Activated CD8-positive, alpha-beta memory T cell treated with anti-CD3 and anti-CD28 coated beads, Interleukin-2, amount 50 U/mL, for 4 hours (primary cell): ENCODE results near the gene ZNF296.
A peak's percentile ranks its signal among the peaks of the same experiment; 100 is the strongest.
"Not testable (repeated sequence)": the region's sequence is repeated elsewhere in the genome, so short reads cannot be mapped to it uniquely, and the experiment has no call there.

Experiments used
- DNase-seq: peaks from one replicate; pipeline ENCODE4 v3.0.0-alpha.2; 2020

Gene ZNF296

GRCh38 chr19:45076029-45076850 is at the start of gene ZNF296:
Gene ZNF296 (minus strand): TSS chr19:45076478. CDS start chr19:45076373, 105 bp downstream.
- peak; percentile 82 for DNase-seq

DNA sequence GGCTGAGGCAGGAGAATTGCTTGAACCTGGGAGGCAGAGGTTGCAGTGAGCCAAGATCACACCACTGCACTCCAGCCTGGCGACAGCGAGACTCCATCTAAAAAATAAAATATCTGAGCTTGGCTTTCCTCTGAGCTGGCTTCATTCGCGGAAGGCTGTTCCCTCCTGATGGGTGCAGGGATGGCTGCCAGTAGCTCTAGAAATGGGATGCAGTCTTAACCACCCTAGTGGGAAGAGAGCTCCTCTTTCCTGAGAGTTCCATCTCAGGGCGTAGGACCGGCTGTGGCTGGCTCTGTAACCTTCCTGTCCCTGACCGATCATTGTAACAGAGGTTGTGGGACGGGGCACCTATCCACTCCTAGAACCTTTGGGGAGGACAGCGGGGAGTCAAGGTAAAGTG is 49.1 kb upstream of the ZNF296 start:
- DNase-seq = no peak

- DNase-seq = no peak
These were observed 47.7 kb upstream of the ZNF296 start for GRCh38 chr19:45124021-45124420.

GRCh38 chr19:45123440-45123850 is 47.2 kb upstream of the ZNF296 start:
- DNase-seq = no peak

DNA sequence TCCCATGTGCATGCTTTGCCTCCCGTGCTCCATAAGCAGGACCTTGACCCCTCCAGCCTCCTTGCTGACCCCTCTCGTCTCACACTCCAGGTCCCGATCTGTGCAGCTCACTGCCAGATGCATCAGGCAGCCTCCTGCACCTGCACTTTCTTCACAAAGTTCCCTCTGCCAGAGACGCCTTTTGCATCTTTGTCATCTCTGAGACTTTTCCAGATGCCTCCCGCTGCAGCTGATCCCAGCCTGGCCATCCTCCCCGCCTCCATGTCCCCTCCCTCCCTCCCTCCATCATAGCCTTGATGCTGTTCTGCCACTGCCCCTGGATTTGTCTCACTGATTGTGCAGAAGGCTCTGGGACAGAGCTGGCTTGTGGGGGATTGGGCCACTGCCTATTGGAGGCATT is 46.6 kb upstream of the ZNF296 start:
- DNase-seq = no peak

GRCh38 chr19:45121827-45122345 is 45.6 kb upstream of the ZNF296 start:
- DNase-seq = no peak

GRCh38 chr19:45119582-45119981 is 43.3 kb upstream of the ZNF296 start:
- no peak for DNase-seq

- not testable (repeated sequence) for DNase-seq
These were observed 42.5 kb upstream of the ZNF296 start for GRCh38 chr19:45118591-45119355.

- DNase-seq = no peak
These were observed 41.8 kb upstream of the ZNF296 start for GRCh38 chr19:45118106-45118505.

- no peak for DNase-seq
These were observed 41.4 kb upstream of the ZNF296 start for GRCh38 chr19:45117671-45118070.

- DNase-seq = peak; percentile 62
These were observed 40.9 kb upstream of the ZNF296 start for GRCh38 chr19:45117167-45117594.

DNA sequence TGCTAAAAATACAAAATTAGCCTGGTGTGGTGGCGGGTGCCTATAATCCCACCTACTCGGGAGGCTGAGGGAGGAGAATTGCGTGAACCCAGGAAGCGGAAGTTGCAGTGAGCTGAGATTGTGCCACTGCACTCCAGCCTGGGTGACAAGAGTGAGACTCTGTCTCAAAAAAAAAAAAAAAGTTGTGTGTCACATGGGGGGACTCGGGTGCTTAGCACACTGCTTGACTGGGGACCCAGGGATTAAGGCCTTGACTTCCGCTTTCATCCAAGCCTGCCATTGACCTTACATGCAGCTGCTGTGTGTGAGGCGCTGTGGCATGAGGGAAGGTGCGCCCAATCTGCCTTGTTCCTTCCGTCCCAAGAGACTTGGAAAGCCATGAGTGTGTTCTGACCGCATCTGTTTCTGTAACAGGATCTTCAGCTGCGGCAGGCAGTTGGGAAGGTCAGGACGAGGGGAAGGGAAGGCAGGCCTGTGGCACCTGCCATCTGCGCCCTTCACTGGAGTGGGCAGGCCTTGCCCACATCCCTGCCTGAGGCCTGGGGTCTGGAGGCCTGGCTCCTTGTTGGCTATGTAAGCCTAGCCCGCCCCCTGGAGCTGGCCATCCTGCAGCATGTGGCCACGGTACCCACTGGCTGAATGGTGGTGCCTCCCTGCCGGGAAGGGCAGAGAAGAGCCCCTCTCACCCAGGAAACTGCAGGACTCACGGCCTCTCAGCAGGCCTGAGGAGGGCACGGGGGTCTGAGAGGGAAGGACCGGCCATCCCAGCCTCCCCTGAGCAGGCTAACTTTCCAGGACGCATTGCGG is 39.7 kb upstream of the ZNF296 start:
- no peak for DNase-seq

GRCh38 chr19:45114116-45114515 is 37.8 kb upstream of the ZNF296 start:
- no peak for DNase-seq

- DNase-seq = no peak
These were observed 37.4 kb upstream of the ZNF296 start for GRCh38 chr19:45113628-45114027.

DNA sequence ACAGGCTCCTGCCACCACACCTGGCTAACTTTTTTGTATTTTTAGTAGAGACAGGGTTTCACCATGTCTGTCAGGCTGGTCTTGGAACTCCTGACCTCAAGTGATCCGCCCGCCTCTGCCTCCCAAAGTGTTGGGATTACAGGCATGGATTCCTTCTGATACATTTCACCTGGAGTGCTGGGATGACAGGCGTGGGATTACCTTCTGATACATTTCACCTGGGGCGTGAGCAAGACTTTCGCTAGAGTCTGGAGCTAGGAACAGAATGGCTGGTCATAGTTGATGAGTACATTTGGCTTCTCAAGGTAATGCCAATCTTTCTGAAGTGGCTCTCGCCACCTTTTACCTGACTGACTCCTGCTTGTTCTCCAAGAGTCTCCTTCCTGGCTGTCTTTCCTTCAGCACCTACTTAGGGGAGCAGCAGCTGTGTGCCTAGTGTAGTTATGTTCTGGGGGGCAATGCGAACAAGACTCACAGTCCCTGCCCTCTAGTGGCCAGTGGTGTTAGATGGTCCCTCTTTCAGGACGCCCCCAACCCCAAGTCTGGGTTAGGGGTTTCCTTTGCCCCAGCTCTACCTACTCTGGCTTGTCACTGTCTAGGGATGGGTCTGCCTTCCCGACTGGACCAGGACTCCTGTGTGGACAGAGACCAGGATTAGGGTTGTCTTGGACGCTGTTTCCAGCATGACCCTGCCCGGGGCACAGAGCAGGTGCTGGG is 36.0 kb upstream of the ZNF296 start:
- DNase-seq = no peak

DNA sequence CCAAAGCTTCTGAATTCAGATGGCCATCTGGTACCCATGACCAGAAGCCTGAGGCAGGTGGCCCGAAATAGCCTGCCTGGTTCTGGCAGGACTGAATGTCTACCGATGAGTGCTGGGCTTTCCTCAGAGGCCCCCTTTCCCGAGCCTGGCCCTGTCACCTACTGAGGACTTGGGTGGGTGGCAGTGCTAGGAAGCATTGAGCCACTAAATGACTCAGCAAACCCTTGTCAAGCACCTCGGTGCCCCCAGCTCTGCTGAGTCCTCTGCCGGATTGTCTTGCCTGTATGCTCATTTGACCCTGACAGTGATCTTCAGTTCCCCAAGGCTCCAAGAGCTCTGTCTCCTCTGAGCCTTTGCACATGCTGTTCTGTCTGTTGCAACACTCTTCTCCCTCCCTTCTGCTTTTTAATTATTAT is 34.6 kb upstream of the ZNF296 start:
- DNase-seq = no peak

GRCh38 chr19:45107621-45108150 is 31.4 kb upstream of the ZNF296 start:
- no peak for DNase-seq

GRCh38 chr19:45106363-45106762 is 30.1 kb upstream of the ZNF296 start:
- DNase-seq = not testable (repeated sequence)

DNA sequence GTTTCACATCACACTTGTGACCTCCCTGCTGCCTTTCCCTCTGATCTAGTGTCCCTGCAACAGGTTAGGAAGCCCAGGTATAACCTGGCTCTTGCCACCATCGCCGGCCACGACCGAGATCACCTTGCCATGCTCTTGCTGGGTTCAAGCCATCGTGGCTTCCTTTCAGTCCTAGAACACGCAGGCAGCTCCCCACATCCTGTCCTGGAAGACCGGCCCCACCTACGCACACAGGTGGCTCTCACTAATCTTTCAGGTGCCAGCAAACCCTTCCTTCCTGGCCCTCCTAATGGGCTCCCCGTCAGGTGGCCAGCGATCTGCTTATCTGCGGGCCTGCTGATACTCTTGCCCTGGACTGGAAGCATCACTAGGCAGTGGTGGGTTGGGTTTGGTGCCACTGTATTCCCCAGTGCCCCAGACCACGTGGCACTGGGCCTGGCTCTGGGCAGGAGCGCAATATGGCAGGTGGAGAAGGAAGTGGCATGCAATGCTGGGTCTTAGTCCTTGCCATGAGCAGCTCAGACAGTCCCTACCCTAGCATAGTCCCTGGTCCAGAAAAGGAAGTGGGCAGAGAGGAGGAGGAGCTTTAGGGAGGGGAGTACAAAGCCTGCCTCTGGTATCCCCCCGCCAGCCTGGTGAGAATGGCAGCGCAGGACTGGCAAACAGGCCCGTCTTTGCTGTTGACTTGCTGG is 28.5 kb upstream of the ZNF296 start:
- DNase-seq = no peak

GRCh38 chr19:45103508-45104319 is 27.4 kb upstream of the ZNF296 start:
- DNase-seq = no peak

DNA sequence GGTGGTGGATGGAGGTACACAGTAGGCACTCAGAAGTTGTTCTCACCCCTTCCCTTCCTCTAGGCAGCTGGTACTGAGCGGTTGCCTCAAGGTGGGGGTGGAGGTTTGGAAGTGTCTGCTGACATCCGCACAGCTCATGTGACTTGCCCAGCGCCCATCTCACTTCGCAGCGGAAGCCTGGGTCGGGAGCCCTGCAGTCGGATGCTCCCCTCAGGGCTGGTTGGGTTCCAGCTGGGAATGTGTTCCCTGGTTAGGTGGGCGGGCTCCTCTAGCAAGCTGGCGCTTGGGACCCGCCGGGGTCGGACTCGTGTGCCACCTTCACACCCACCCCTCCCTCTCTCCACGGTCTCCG is 26.9 kb upstream of the ZNF296 start:
- peak; percentile 35 for DNase-seq
